Eye (tissue), 1 donor: ENCODE results near the gene PLEKHN1.
"Not testable (repeated sequence)": the region's sequence is repeated elsewhere in the genome, so short reads cannot be mapped to it uniquely, and the experiment has no call there.

Experiments used
- DNase-seq: peaks from one replicate; pipeline ENCODE4 v3.0.0-alpha.2; 2015

Gene PLEKHN1

GRCh38 chr1:995665-996633, 29.7 kb downstream of the PLEKHN1 start:
- peak; percentile 28 for DNase-seq

- peak; percentile 46 for DNase-seq
Measured at GRCh38 chr1:996851-997712, 30.8 kb downstream of the PLEKHN1 start.

- DNase-seq: no peak
Measured at GRCh38 chr1:997713-997992, 31.4 kb downstream of the PLEKHN1 start.

GRCh38 chr1:997993-998744, 31.9 kb downstream of the PLEKHN1 start:
- peak; percentile 81 for DNase-seq

GRCh38 chr1:998745-998994, 32.4 kb downstream of the PLEKHN1 start:
- DNase-seq: peak; percentile 74

- peak; percentile 76 for DNase-seq
Measured at GRCh38 chr1:998995-999724, 32.9 kb downstream of the PLEKHN1 start.

- DNase-seq: peak; percentile 97
Measured at GRCh38 chr1:999725-1000356, 33.6 kb downstream of the PLEKHN1 start, which contains the start of gene HES4. Gene HES4, minus strand, starts transcription at chr1:1000097. Its CDS starts 124 bp downstream, at chr1:999973.

GRCh38 chr1:1000357-1001056, 34.2 kb downstream of the PLEKHN1 start:
- DNase-seq: peak; percentile 95

- peak; percentile 83 for DNase-seq
Measured at GRCh38 chr1:1001057-1001783, 34.9 kb downstream of the PLEKHN1 start.

GRCh38 chr1:1003618-1004419, 37.5 kb downstream of the PLEKHN1 start:
- DNase-seq: no peak

- DNase-seq: no peak
Measured at GRCh38 chr1:1004420-1004779, 38.1 kb downstream of the PLEKHN1 start.

GRCh38 chr1:1004780-1005697, 38.8 kb downstream of the PLEKHN1 start:
- peak; percentile 71 for DNase-seq

GRCh38 chr1:1005774-1006304, 39.6 kb downstream of the PLEKHN1 start:
- DNase-seq: no peak

- no peak for DNase-seq
Measured at GRCh38 chr1:1006305-1007159, 40.2 kb downstream of the PLEKHN1 start.

- DNase-seq: not testable (repeated sequence)
Measured at GRCh38 chr1:1010131-1010530, 43.8 kb downstream of the PLEKHN1 start.

GRCh38 chr1:1011396-1011949, 45.2 kb downstream of the PLEKHN1 start:
- DNase-seq: no peak

GRCh38 chr1:1012736-1013104, 46.4 kb downstream of the PLEKHN1 start:
- DNase-seq: not testable (repeated sequence)
